ENCODE data around the gene ZNFX1. TPM values are rescaled to one million over a fixed set of nuclear protein-coding genes. Genes with fewer than 3 reads are reported as not detected.

The ZNFX1 gene
- polyA plus RNA-seq, 1 donor from 2014 or later = 5.4 TPM

- no peak overlapping the region for H2AFZ ChIP-seq (ENCODE audit: low read depth, low read length)
- no peaks in the 10 kb centered on the region for H3K9me3 ChIP-seq (ENCODE audit: low read length)
- H3F3A ChIP-seq (ENCODE audit: insufficient read depth, low read length, poor library complexity, severe bottlenecking) = no peaks in the 10 kb centered on the region
- no peak overlapping the region for H3K27ac ChIP-seq (ENCODE audit: low read length)
- no peak overlapping the region for H3K4me3 ChIP-seq (ENCODE audit: low read length)
- TF ChIP-seq CTCF (IDR thresholded peaks at IDR 0.05; ENCODE audit: poor library complexity, severe bottlenecking) (no peak), POLR2AphosphoS5 (IDR thresholded peaks at IDR 0.05) (no peak), RAD21 (conservative IDR thresholded peaks at IDR 0.05) (no peak), TAF1 (IDR thresholded peaks at IDR 0.05; ENCODE audit: low read depth) (no peak), SMC3 (conservative IDR thresholded peaks at IDR 0.05; ENCODE audit: poor library complexity) (no peak), REST (IDR thresholded peaks at IDR 0.05; ENCODE audit: borderline replicate concordance) (no peak), EP300 (conservative IDR thresholded peaks at IDR 0.05; ENCODE audit: poor library complexity, severe bottlenecking) (no peak), EZH2 (IDR thresholded peaks at IDR 0.05; ENCODE audit: borderline replicate concordance, insufficient read depth, low read length, poor library complexity, severe bottlenecking) (no peak), MXI1 (conservative IDR thresholded peaks at IDR 0.05; ENCODE audit: poor library complexity, severe bottlenecking) (no peak)
- H3K27me3 ChIP-seq (ENCODE audit: insufficient read depth, low read depth, low read length) = no peaks in the 10 kb centered on the region
- H3K79me2 ChIP-seq (replicated peaks; ENCODE audit: insufficient read depth, low read length) = peaks cover 38% of the 10 kb centered on the region
- no peak overlapping the region for H3K4me2 ChIP-seq (ENCODE audit: low read length)
- peaks cover 20% of the 10 kb centered on the region for H4K20me1 ChIP-seq (ENCODE audit: insufficient read depth)
- peaks cover 59% of the 10 kb centered on the region for H3K36me3 ChIP-seq (ENCODE audit: insufficient read depth, low read length)
- H3K9me2 ChIP-seq (ENCODE audit: insufficient read depth, low read length) = no peaks in the 10 kb centered on the region
- no peak overlapping the region for H3K9ac ChIP-seq (ENCODE audit: low read length)
These were observed 9.8 kb upstream of the ZNFX1 start for GRCh38 chr20:49287555-49288249.

GRCh38 chr20:49286689-49287551 lies 9.1 kb upstream of the ZNFX1 start:
- TF ChIP-seq TAF1 (IDR thresholded peaks at IDR 0.05; ENCODE audit: low read depth) = no peak
- no peak for TF ChIP-seq SMC3 (conservative IDR thresholded peaks at IDR 0.05; ENCODE audit: poor library complexity)
- TF ChIP-seq REST (IDR thresholded peaks at IDR 0.05; ENCODE audit: borderline replicate concordance) = no peak
- no peak for TF ChIP-seq MXI1 (conservative IDR thresholded peaks at IDR 0.05; ENCODE audit: poor library complexity, severe bottlenecking)
- TF ChIP-seq RAD21 (conservative IDR thresholded peaks at IDR 0.05) = no peak
- no peak for TF ChIP-seq EP300 (conservative IDR thresholded peaks at IDR 0.05; ENCODE audit: poor library complexity, severe bottlenecking)
- no peak for TF ChIP-seq POLR2AphosphoS5 (IDR thresholded peaks at IDR 0.05)
- no peak for TF ChIP-seq CTCF (IDR thresholded peaks at IDR 0.05; ENCODE audit: poor library complexity, severe bottlenecking)
- TF ChIP-seq EZH2 (IDR thresholded peaks at IDR 0.05; ENCODE audit: borderline replicate concordance, insufficient read depth, low read length, poor library complexity, severe bottlenecking) = no peak
- no peaks in the 10 kb centered on the region for H3K9me2 ChIP-seq (ENCODE audit: insufficient read depth, low read length)
- no peak overlapping the region for H3K9ac ChIP-seq (ENCODE audit: low read length)
- H2AFZ ChIP-seq (ENCODE audit: low read depth, low read length) = no peak overlapping the region
- H3K4me2 ChIP-seq (ENCODE audit: low read length) = no peak overlapping the region
- peaks cover 20% of the 10 kb centered on the region for H4K20me1 ChIP-seq (ENCODE audit: insufficient read depth)
- H3K4me3 ChIP-seq (ENCODE audit: low read length) = peak overlapping the region; percentile 19
- no peaks in the 10 kb centered on the region for H3F3A ChIP-seq (ENCODE audit: insufficient read depth, low read length, poor library complexity, severe bottlenecking)
- peaks cover 46% of the 10 kb centered on the region for H3K79me2 ChIP-seq (replicated peaks; ENCODE audit: insufficient read depth, low read length)
- no peaks in the 10 kb centered on the region for H3K27me3 ChIP-seq (ENCODE audit: insufficient read depth, low read depth, low read length)
- H3K36me3 ChIP-seq (ENCODE audit: insufficient read depth, low read length) = peaks cover 63% of the 10 kb centered on the region
- no peak overlapping the region for H3K27ac ChIP-seq (ENCODE audit: low read length)
- no peaks in the 10 kb centered on the region for H3K9me3 ChIP-seq (ENCODE audit: low read length)

Measured in neural cell (in vitro differentiated cells).